Midbrain (tissue), 1 donor: ENCODE results near the gene ZMYND10.

Experiments
- DNase-seq: peaks from one replicate; lab custom pipeline; 2025; lab: John Stamatoyannopoulos, UW

Gene ZMYND10

DNA sequence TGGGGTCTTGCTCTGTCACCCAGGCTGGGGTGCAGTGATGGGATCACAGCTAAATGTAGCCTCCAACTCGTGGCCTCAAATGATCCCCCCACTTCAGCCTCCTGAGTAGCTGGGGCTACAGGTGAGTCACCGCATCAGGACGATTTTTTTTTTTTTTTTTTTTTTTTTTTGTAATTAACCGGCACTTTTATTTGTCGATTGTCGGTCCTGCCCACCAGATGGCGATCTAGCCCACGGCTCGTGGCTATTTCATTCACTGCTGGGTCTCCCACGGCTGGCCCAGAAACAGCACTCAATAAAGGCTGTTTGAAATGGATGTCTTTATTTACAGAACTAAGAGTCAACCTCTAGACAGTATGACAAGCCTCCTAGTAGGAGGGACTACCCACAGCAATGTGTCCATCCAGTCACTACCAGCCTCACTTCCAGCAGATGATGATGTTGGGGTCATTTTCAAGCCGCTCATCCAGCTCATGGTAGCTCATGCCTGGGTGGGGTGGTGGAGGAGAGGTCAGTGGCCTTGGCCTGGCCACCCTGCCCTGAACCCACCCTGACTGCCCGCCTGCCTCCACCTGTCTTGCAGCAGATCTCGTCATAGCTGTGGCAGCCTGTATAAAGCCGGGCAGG lies 1.8 kb upstream of the ZMYND10 start:
- DNase-seq: peak; percentile 56

DNA sequence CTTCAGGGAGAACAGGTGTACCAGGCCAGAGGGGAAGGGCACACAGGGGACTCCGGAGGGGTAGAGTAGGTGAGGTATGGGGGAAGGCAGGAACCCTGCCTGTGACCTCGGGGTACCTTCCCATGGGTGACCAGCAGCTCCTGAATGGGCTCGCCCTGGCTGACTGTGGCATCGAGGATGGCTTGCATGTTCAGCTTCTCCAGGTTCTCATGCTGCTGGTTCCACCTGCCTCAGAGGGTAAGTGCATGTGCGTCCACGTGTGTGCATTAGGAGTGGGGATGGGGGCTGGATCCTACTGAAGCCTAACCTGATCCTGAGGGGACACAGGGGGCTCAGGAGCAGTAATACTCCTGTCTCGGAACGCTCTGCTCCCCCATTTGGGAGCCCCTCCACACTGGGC lies 524 bp downstream of the ZMYND10 start:
- DNase-seq: no peak

DNA sequence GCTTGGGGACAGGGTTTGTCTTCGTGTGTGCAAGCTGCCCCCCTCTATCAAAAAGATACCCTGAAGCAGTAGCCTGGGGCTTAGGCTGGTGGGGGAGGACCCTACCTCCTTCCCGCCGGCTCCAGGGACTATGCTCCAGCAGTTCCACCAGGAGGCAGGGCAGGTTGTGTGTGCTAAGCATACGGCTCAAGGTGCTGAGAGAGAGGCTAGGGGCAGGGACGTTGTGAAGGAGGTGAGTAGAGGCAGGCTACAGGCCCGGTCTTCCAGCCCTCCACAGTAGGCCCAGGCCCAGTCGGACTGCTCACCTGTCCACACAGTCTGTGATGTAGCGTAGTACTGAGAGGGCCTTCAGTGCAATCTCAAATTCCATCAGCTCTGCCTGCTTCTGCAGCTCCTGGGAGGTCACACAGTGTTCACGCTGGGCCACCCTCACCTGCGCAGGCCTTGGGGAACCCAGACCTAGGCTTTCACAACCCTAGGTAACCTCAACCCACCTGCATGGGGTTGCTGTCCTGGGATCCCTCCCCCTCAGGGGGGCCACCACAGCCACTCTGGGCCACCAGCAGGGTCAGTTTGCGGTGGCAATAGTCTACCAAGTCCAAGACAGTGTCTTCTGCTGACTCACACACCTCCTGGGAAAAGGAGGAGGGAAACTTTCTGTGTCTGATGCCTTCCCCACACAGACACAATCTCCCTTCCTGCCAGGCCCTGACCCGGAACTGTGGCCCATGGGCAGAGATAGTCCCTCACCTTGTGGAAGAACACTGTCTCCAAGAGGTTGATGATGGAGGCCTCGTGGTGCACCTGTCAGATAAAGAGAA lies 2.5 kb downstream of the ZMYND10 start:
- no peak for DNase-seq

DNA sequence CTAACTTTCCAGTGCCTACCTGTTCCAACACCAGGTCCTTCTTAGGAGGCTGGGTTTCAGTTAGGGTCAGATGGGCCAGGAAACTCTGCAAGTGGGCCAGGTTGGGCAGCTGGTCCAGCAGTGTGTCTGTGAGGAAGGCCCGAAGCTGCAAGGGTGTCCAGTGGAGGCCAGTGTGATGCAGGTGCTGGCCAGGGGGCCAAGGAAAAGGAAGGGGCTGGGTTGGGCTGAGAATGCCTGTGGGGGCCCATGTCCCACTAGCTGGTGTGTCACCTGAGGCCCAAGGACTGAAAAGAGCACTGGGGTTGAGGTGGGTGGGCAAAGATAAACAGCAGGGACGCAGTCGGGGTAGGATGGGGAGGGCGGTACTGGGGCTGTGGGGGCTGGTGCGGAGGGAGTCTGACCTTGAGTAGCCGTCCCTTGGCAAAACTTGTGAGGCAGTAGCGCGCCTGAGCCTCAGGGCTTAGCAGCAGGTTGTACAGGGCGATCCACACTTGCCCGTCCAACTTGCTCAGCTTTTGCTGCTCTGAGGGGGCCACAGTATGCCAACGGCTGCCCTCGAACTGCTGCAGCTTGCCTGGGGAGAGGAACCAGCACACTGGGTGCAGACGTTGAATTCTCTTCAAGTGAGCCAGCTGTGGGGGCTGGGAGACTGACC lies 3.4 kb downstream of the ZMYND10 start:
- DNase-seq: no peak

DNA sequence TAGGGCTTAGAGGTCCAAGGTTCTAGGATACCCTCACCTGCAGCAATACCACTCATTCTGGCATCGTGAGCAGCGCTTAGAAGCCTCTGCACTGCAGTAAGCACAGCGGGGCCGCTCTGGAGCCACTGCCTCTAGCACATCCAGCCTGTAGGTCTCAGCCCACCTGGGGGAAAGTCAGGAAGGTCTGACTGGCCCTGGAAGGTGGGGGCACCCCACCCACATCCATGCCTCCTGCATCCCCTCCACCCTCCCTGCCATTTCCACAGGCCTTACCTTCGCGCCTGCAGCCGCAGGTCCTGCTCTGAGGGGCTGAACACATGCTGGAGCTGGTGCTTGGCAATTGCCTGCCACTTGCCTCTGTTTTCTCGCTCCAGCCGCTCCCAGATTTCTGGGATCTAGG lies 4.0 kb downstream of the ZMYND10 start:
- DNase-seq: no peak

DNA sequence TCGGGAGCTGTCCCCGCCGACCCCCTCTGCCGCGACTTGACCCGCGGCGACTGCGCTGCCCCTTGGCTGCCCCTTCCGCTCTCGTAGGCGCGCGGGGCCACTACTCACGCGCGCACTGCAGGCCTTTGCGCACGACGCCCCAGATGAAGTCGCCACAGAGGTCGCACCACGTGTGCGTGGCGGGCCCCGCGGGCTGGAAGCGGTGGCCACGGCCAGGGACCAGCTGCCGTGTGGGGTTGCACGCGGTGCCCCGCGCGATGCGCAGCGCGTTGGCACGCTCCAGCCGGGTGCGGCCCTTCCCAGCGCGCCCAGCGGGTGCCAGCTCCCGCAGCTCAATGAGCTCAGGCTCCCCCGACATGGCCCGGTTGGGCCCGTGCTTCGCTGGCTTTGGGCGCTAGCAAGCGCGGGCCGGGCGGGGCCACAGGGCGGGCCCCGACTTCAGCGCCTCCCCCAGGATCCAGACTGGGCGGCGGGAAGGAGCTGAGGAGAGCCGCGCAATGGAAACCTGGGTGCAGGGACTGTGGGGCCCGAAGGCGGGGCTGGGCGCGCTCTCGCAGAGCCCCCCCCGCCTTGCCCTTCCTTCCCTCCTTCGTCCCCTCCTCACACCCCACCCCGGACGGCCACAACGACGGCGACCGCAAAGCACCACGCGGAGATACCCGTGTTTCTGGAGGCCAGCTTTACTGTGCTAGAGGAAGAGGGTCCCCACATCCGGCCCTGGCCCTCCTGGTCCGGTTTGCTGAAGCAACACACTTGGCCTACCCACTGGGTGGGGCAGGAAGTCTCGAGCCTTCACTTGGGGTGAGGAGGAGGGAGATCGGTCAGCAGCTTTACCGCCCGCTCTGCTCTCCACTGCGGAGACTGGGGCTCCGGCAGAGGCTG lies 4.8 kb downstream of the ZMYND10 start, which contains the start of gene RASSF1:
TSS of gene RASSF1 (minus strand) at position 389 of the 882 bp plus-strand sequence. CDS start at position 358, 31 bp downstream.
- DNase-seq: no peak

DNA sequence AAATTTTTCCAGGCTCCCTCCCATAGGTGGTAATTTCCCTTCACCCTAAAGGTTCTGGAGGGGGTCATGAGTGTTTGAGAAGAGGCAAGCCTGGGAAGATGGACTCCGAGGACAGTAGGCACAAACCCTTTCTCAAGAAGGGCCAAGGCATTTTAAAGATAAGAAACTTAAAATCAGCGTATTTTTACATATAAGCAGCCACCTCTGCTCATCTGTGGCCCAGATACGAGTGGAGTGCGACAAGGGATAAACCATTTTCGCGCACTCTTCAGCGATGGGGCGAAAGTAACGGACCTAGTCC lies 5.4 kb downstream of the ZMYND10 start:
- DNase-seq: no peak

DNA sequence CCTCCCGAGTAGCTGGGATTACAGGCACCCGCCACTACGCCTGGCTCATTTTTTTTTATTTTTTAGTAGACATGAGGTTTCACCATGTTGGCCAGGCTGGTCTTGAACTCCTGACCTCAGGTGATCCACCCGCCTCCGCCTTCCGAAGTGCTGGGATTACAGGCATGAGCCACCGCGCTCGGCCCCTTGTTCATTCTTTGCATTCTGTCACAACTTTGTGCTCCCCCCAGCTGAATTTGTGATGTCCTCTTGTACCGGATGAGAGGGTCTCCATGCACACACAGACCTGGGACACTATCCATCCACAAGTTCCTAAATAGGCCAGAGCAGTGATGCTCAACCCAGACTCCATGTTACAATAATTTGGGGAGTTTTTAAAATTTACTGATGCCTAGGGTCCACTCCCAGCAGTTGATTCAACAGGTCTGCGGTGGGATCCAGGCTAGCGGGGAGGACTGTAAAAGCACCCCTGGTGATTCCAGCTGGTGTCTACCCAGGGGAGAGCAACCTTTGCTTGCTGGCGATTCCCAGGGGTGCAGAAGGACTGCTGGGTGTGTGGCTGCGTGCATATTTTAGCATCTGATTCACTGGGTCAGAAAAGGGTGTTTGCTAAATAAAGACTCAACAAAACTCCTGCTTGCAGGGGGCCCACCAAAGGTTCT lies 5.9 kb downstream of the ZMYND10 start:
- DNase-seq: no peak

DNA sequence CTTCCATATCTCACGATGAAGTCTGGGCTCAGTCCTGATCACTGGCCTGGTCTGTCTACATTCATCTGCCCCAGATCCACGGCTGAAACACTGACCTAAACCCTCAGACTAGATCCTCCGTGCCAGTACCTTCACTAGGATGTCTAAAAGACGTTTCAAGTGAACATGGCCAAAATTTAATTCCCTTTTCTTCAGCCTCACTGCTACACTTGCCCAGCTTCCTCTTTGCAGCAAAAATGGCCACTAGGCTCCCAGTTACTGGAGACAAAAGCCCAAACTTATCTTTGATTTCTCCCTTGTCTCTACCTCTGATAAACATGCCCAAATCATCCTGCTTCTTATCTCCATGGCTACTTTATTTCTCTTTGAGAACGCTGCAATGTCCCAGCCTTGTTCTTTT lies 6.6 kb downstream of the ZMYND10 start:
- no peak for DNase-seq

DNA sequence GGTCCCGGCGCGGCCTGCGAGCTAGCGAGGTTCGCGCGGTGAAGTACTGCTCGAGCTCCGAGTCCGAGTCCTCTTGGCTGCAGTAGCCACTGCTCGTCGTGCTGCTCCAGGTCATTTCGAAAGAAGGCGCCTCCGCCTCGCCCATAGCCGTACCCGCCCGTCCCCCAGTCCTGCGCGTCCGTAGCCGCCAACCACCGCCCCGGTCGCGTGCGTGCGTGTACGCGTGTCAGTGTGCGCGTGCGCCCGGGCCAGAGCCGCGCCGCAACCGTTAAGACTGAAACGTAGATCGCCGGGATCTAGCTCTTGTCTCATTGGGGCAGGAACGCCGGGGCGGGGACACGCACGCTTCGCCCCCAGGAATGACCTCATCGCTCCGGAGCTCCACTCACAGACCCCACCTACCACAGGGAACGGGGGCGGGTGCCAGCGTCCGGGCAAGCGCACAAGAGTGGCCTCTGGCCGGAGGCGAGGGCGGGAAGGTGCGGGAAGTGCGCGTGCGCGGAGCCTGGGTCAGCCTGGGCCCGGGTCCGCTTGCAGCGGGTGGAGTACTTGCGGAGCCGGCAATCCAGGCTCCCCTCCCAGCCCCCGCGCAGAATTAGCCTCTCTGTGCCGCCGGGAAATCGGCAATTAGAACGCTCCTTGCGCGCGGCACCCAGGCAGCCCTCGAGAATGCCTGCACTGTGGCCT lies 8.2 kb downstream of the ZMYND10 start:
- DNase-seq: peak; percentile 94

DNA sequence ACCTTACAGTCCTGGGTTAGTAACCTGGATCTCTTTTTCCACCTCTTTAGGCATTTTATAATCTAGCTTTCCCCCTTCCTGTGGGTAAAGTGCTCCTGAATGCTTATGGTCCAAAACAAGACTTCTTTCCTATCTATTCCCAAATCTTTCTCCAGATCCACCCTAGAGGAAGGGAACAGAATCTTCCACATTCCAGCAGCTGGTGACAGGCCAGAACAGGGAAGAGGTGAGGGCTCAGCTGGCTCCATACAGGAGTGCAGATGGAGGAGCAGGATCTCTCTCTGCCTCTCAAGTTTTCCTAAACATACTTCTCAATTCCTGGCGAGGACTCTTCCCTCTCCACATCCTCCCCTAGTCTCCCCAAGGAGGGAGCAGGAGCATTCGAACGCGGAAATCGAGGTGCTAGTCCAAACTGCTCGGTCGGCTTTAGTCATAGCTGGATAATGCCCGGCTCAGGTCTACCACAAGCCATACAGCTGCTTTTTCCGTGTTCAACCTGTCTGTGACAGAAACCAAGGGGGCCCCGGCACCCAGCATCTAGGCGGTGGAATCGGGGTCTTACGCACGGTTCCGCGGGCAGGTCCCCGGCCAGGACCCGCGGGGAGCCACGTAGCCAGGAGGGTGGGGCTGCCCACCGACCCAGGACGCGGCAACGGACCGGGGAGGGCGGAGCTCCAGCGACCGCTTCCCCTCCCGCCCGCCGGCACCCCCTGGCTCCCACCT lies 8.9 kb downstream of the ZMYND10 start:
- DNase-seq: no peak

DNA sequence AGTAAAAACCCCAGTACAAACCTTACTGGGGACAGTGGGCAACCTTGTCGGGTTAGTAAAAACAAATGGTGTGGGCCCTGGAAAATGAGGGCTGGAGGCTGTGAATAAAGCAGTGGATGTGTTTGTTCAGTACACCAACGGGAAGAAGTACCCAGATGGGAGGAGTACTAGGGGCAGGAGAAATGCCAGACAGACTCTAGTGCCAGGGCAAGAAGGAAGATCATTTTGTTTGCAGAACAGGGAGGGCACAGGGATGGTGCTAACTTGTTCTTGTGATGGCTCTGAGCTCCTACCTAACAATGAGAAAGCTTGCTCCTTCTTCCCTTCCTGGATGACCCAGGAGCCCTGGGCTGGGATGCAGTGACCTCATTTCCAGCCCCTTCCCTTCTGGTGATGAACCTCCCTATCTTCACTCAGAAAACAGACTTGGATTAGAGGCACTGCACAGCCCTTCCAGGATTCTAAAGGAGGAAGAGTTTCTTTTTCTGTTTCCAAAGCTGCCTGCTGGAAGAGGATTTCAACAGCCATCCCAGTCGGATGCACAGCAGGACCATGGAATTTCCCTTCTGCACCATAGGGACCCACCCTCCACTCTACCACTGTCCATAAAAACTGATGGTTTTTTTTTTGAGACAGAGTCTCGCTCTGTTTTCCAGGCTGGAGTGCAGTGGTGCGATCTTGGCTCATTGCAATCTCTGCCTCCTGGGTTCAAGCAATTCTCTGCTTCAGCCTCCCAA lies 11.0 kb downstream of the ZMYND10 start:
- no peak for DNase-seq

DNA sequence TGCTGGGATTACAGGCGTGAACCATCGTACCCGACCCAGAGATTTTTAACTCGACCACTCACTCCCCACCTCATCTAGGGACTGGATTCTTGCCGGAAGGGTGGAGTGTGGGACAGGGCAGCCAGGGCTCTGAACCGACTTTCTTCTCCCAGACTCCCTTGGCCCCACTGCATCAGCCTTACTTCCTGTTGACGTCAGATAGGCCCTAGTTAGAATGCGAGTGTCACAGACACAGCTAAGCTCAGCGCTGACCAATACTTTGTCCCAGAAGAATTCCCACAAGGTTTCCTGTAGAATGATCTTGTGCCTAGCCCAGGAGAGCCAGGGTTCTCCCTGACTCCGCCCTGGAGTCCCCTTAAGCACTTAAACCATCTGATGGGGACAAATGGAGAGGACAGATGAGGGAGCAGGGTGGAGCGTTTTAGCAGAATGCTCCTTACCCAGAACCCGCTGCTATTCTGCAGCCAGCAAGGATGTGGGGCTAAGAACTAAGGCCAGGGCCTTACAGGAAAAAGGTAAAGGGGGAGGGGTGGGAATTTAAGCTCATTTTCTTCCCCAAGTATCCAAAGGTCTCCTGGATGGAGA lies 11.7 kb downstream of the ZMYND10 start:
- DNase-seq: no peak

DNA sequence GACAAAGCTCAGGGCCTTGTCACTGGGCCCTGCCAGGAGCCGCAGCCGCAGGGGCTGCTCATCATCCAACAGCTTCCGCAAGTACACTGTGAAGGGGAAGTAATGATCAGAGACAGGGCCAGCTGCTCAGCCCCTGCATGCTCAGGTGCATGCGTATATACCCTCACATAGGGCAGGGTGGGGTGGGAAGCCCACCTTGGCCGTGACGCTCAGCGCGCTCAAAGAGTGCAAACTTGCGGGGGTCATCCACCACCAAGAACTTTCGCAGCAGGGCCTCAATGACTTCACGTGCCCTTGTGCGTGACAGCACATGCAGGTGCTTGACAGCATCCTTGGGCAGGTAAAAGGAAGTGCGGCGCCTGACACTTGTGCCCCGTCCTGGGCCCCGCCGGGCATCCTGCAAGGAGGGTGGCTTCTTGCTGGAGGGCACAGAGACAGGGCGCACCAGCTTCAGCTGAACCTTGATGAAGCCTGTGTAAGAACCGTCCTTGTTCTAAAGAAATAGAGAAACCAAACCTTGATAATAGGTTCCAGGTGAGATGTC lies 14.1 kb downstream of the ZMYND10 start:
- no peak for DNase-seq

DNA sequence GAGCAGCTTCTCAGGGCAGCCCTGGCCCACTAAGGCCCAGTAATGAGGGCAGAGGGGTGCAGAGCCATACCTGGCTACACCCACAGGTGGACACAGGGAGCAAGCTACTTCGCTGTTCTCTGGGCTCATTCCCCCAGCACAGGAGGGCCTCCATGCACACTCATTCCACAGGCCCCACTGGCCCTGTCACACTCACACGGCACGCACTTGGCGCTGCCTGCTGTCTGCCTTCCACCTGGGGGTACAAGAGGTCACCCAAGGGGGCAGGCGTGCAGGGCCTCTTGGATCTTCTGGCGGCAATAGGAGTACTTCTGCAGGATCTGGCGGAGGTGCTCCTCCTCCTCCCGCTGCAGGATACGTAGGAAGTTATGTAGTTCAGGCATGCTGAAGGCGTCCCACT lies 15.2 kb downstream of the ZMYND10 start:
- no peak for DNase-seq

DNA sequence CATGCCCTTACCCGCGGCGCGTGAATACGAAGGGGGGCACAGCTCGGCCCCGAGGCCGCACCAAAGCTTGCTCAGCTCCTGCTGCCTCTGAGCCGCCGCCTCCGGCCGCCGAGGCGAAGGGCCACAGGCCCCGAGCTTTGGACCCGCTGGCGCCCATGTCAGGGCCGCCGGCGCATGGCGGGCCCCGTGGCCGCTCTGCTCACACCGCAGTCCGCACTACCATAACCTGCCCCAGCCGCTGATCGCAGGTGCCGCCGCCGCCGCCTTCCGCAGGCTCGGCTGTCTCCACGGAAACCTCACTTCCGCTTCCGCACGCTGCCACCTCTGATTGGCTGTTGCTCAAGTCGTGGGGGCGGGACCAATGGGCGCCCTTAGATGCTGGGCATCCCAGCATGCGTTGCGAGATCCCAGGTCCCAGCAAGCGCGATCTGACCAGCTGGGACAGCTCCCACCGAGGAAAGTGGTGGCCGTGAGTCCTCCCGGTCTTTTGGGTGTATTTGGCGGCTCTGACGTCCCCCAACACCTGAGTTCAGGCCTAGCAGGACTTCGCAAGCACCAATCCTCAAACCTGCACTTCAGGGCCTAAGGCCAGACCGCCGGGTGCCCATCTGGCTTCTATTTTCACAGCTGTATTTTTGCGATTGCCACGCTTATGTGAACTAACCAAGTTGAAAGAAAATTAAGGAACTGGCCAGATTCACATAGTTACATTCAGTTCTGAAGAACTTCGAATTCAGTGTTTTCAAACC lies 17.4 kb downstream of the ZMYND10 start, which contains the start of gene TUSC2:
TSS of gene TUSC2 (minus strand) at position 281 of the 749 bp plus-strand sequence. CDS start at position 157, 124 bp downstream.
- DNase-seq: peak; percentile 98

DNA sequence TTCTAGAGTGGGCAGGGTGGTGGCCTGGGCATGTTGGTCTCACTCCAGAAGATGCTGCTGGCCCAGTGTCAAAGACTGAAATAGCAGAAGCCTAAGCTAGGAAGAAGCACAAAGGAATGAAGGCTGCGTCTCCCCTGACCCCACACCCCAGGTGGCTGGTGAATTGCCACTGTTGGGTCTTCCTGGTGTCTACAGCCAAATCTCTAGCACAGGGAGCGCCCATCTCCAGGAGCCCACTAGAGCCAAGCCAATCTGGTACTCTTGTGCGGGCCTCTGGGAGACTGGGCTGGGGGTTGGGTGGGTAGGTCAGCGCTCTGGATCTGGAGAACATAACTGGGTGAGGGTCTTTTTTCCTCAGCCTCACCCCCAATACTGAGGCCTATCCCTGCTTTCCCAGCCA lies 18.4 kb downstream of the ZMYND10 start:
- no peak for DNase-seq

DNA sequence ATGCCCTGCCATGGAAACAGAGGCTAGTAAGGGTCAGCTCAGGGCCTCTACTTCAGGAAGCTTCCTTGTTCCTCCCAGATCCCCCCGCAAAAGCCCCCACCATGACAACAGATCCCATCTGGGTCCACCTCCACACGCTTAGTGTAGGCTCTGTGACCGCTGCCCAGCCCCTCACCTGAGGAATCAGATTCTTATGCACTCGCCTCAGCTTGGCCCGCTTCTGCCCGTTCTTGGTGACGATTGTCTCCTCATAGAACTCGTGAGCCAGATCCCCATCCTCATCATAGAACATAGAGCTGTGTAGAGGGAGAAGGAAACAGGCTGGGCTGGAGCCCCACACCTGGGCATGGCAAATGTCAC lies 19.4 kb downstream of the ZMYND10 start:
- DNase-seq: no peak
